NCI-H1436 treated with DMSO at 0.1 percent for 48 hours (cell line): ENCODE measurements around the gene ST6GALNAC4.
"Not testable (repeated sequence)": the region's sequence is repeated elsewhere in the genome, so short reads cannot be mapped to it uniquely, and the experiment has no call there.

Experiments used
- DNase-seq: peaks from one replicate; lab custom pipeline; 2025; lab: John Stamatoyannopoulos, UW

Gene ST6GALNAC4

DNA sequence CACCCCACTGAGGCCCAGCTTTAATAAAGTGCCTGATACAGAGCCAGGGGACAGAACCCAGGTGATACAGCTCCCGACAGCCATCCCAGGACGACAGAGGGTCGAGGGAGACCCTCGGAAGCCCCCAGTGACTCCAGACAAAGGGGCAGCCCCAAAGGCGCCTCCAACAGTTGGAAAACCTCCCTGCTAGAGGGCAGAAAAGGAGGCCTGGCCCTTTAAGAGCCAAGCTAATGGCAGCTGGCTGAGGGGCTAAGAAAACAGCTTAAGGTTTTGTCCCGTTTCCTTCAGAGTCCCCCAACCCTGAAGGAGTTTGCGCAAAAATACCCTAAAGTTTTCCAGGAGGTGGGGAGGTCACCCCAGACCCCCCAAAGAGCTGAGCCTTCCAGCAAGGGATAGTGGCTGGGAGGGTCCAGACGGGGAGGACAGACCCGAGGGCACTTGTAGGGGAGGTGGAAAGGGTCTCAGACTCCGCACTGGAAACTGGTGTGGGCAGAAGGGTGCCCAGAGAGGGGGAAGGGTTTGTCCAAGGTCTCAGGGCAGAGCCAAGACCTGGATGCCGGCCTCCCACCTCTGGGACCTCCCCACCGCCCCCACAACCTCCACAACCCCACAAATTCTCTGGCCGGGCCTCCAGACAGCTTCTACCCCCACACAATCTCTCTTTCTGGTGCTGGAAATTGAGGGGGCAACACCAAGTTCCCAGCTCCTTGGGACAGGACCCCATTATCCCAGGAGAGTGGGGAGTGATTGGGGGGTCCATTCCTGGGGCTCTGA is 31.1 kb downstream of the ST6GALNAC4 start:
- no peak for DNase-seq

DNA sequence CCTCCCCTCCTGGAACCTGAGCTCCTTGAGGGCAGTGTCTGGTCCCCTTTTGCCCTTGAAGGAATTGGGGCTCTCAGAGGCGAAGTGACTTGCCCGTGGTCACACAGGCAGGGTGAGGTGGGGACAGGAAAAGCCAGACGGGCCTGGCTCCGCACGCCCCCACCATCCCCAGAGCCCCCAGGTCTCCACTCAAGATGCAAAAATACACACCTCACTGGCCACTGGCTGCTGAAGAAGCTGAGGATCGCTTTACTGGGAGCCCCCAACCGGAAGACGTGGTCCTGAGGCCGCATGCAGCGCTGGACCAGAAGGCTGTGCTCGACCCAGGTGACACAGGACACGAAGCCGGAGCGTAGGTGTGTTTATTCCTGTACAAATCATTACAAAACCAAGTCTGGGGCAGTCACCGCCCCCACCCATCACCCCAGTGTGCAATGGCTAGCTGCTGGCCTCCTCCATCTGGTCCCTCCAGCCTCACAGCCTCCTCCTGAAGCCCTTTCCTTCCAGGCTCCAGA is 31.8 kb downstream of the ST6GALNAC4 start:
- DNase-seq: no peak

DNA sequence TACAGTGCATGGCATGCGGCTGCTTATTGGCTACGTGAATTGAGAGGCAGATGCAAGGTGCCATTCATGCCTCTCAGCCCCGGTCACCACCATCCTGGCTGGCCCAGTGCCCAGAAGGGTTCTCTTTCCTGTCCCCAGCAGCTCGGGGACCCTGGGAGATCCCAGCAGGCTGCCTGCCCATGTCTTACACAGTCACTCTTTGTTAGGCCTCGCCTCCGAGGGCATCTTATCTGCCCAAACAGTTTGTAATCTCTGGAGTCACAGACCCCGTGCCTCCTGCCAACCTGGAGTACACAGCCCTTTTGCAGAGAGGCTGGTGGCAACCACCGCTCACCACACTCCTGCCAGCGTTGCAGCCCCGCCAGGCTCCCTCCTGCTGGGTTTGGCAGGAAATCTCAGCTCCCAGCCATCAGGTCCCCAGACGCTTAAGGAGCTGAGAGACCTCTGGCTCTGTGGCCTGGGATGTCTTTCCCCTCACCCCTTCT is 32.4 kb downstream of the ST6GALNAC4 start:
- DNase-seq: no peak

GRCh38 chr9:127883959-127884358 is 32.9 kb downstream of the ST6GALNAC4 start:
- no peak for DNase-seq

DNA sequence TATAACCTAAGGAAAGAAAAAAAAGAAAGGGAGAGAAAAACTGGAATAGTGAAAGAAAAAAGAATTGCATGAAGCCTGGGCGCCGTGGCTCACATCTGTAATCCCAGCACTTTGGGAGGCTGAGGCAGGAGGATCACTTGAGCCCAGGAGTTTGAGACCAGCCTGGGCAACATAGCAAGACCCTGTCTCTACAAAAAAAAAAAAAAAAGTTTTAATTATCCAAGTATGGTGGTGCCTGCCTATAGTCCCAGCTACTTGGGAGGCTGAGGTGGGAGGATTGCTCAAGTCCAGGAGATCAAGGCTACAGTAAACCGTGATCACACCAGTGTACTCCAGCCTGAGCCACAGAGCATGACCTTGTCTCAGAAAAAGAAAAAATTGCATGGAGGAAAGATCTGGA is 35.1 kb downstream of the ST6GALNAC4 start:
- DNase-seq: not testable (repeated sequence)

- no peak for DNase-seq
These were observed 36.7 kb downstream of the ST6GALNAC4 start for GRCh38 chr9:127880143-127880542.

DNA sequence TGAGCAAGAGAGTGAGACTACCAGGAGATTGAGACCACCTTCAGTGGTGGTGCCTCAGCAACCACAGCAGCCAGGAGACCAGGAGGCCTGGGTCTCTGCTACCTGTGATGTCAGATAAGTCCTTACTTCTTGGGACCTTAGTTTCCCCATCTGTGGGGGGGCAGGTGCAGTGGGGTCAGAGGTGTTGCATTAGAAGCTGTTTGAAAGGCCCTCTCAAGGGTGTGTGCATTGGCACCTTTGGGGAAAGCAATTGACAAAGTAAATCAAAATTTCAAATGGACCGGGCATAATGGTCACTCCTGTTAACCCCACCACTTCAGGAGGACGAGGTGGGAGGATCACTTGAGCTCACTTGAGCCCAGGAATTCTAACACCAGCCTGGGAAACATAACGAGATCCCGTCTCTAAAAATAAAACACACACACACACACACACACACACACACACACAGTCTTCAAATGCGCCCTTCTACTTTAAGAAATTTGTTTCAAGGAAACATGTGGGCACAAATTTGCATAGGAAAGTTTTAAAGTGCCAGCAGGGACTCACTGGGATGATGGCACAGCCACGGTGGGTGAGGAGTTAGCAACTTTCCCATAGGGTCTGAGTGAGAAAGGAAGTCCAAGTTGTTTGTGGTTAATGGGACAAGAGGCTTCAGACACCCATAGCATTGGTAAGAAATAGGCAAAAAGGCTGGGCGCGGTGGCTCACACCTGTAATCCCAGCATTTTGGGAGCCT is 38.0 kb downstream of the ST6GALNAC4 start:
- DNase-seq: no peak

GRCh38 chr9:127878001-127878651 is 38.7 kb downstream of the ST6GALNAC4 start:
- no peak for DNase-seq

DNA sequence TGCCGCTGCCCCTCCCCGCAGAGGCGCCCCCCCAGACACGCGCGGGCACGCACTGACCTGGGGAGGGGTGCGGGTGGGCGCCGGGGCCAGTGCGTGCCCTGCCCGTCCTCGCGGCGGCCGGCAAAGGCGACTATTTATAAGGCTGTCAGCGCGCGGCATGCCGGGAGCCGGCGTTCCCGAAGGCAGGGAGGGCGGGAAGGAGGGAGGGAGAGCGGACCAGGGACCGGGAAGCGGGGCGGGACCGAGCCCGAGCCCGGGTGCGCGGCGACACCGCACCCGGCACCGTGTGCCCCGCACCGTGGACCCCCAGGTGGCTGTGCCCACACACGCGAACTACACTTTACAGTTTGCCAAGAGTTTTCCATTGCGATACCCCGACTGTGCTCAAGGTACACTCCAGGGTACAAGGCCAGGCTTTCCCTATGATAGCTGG is 39.3 kb downstream of the ST6GALNAC4 start, which contains the start of gene AK1:
Gene AK1 (minus strand): TSS at position 110 of the 433 bp plus-strand sequence. CDS start 3,058 bp downstream, outside the sequence.
- no peak for DNase-seq

DNA sequence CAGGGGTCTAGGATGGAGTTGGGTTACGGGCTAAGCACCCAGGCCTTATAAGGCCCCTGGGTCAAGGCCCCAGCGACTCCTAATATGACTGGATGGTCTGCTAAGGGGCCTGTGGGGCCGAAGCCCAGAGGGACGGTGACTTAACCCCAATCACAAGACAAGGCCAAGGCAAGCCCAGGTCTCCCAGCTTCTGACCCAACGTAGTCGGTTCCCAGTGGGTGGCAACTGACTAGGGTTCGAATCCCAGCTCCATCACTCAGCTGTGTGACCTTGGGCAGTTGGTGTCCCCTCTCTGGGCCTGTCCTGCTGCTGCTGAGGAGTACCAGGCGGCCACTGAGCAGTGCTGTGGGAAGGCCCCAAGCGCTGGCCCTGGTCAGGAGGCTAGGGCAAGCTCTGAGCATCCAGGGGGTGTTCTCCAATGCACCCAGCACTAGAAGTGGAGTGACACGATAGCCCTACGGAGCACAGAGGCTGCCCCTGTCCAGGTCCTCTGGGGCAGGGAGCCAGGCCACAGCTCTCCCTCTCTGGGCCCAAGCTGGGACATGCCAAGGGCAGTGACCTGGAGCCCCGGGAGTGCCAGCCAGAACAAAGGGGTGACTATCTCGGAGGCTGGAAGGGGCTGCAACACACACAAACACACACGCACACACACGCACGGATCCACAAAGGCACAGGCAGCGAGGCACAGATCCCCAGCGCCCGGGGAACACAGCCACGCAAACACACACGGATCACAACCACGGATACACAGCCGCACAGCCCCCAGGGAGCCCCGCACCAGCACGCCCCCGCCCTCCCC is 39.9 kb downstream of the ST6GALNAC4 start:
- DNase-seq: no peak

DNA sequence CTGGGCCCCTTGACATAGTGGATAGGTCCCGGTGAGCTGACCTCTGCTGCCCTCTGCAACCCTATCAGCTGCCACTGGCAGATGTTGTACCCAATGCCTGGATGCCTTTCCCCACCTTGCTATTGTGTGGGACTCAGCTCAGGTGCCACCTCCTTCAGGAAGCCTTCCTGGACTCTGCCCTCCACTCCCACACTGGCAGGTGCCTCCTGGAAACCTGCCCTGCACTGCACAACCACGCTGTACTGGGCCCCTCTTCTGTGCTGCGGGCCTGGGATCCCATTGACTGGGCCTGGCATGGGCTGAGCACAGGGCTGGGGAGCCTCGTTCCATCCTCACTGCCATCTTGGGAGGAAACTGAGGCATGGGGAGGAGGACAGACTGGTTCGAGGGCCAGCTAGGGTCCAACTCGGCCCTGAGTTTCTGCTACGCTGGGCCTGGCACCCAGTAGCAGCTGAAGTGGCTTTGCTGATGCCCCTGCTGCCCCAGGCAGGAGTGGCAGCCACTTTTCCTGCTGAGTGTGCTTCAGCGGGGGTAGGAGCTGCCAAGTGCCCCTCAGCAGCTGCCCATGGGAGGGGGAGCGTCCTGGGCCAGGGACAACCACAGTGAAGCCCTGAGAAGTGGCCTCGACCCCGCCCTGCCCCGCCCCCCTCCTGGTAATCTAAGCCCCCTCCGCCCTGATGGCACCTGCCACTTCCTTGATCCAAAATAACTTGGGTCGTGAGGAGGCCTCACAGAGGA is 40.6 kb downstream of the ST6GALNAC4 start:
- no peak for DNase-seq

- DNase-seq: no peak
These were observed 41.4 kb downstream of the ST6GALNAC4 start for GRCh38 chr9:127875306-127875966.

DNA sequence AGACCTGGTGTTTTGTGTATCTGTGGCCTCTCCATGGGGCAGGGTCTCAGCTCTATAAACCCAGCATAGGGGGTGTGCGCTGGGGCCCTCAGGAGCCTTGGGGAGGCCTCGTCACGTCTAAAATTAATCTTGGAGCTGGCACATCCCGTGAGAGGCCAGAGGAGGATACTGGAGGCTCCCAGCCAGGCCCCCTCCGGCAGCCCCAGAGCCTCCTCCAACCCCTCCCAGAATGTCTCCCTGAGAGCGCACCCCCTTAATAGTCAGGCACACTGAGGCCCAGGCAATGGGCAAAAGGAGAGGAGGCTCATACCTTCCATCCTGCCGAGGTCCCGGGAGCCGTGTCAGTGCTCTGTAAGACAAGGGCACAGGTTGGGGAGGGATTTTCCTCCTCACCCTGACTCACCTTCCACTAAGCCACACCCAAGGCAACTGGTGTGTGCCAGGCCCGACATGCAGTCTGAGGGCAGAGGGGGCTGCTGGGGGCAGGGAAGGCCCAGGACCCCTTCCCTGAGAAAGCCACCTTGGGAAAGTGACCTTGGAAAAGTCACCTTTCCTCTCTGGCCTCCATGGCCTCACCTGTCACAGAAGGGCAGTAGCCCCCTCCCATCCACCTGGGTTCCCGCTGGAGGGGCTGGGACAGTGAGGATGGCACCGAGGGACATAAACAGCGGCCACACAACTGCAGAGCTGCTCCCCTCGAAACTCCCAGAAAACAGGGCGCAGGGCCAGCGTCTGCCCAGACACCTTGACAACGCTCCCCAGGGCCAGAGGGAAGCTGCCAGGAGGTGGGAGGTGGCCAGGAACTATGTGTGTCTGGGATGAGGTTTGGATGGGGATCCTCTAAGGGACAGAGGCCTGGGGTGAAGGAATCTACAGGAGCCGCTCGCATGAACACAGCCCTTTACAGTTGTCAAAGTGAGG is 42.3 kb downstream of the ST6GALNAC4 start:
- DNase-seq: no peak

DNA sequence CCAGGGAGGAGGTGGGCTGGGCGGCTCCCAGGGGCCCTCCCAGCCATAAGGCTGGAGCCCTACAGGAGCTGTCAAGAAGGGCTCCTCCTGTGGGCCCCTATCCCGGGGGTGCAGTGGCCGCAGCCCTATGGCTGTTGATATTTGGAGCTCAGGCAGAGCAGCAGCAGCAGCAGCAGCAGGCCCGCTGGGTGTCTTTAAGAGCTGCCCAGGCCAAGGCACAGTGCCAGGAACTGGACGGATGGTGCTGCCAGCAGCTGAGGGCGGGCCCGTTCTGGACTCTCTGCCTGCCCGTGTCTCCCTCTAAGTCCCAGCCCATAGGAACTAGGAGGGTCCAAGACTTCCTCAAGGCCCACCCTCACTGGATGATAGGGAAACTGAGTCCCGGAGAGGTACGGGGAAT is 43.0 kb downstream of the ST6GALNAC4 start:
- DNase-seq: no peak

DNA sequence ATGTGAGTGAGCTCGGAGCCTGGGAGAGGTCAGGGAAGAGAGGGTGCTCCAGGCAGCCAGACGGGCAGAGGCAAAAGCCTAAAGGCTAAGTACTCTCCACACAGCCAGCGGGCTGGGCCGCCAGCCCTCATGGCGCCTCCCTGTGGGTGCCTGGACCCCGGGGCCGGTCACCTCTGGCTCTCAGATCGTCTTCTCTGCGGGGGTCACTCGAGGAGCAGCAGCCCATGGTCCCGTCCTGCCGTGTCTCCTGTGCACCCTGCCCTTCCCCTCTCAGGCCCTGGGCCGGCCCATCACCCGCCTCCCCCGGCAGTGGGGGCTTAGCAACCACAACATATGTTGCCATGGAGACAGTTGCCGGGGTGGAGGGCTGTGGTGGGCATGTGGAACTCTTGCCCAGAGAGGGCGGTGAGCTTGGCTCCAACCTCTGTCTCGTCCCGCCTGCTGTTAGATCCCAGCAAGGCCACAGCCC is 43.6 kb downstream of the ST6GALNAC4 start:
- DNase-seq: no peak

DNA sequence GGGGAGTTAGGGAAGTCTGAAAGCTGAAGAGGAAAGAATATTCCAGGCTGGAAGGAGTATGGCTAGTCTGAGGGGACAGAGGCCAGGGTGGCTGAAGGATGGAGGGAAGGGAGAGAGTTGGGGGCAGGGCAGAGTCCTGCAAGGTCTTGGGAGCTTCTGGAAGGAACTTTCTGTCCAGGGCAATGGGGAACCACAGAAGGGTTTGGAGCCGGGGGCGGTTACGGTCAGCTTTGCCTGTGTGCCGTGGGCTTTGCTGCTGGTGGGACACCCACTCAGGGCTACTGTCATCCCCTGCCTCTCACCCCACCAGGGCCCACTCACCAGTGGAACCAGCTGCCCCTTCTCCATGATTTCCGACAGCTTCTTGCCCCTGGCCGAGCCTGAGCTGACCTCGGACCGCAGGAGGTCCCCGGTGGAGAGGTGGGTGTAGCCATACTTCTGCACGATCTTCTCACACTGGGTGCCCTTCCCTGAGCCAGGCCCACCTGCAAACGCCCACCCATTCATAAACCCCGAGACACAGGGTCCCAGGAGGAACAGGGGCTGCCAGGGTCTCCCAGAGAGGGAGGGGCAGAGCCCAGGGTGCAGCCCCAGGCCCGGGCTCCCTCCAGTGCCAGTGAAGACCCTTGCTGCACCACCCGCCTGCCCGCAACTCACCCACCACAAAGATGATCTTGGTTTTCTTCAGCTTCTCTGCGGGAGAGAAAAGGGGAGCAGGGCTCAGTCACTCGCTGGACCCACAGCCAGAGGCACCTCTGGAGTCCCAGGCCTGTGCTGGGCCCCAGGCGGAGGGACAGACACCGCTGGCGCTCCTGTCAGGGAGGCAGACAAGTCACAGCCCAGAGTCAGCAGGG is 44.2 kb downstream of the ST6GALNAC4 start:
- DNase-seq: no peak

DNA sequence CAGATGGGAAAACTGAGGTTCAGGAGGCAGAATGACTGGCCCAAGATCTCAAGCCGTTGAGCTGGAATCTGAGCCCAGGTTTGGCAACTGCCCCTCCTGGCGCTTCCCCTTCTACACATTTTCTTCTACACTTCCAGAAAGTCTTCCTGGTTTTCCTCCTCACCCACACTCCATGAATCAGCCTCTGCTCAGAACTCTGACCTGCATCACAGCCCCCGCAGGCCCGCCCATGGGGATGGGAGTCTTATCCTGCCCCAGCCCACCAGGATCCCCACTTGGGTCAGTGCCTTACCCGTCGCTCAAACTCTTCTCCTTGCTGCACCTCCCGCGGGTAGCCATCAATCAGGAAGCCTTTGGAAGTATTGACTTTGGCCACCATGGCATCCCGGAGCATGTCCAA is 45.3 kb downstream of the ST6GALNAC4 start:
- no peak for DNase-seq

- DNase-seq: no peak
These were observed 46.0 kb downstream of the ST6GALNAC4 start for GRCh38 chr9:127870887-127871286.
